ENCODE results near the gene RAB36.

Gene RAB36

DNA sequence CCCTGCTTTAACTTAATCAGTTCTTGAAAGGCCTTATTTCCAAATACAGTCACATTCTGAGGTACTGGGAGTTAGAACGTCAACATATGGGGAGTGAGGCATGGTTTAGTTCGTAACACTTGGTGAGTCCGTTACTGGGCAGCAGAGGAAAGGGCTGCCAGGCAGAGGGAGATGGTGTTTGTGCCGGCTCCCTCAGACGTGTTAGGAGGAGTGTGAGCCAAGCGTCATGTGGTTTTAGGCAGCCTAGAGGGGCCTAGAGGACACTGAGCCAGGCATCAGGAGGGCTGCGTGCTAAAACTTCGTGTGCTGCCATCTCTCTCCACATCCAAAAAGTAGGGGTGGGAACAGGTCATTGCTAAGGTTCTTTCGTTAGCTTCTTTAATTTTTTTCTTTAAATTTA lies 45.2 kb downstream of the RAB36 start:
- Histone ChIP-seq H3K9me2 (replicated peaks; ENCODE audit: control insufficient read depth, low read length) (no peaks in the 10 kb centered on the region), H3K9me3 (ENCODE audit: control insufficient read depth, insufficient read depth, low read length) (no peaks in the 10 kb centered on the region), H3K27ac (ENCODE audit: low read depth, low read length) (no peak overlapping the region), H3K4me2 (ENCODE audit: low read length) (no peak overlapping the region), H3F3A (ENCODE audit: control insufficient read depth, insufficient read depth) (no peaks in the 10 kb centered on the region), H3K27me3 (ENCODE audit: control insufficient read depth, low read length) (no peaks in the 10 kb centered on the region), H3K36me3 (ENCODE audit: control insufficient read depth, low read length) (peaks cover 65% of the 10 kb centered on the region), H3K79me2 (ENCODE audit: control insufficient read depth, low read length) (peaks cover 100% of the 10 kb centered on the region), H3K4me1 (ENCODE audit: control insufficient read depth, low read length) (peaks cover 28% of the 10 kb centered on the region), H3K4me3 (ENCODE audit: low read length) (no peak overlapping the region), H4K20me1 (ENCODE audit: control insufficient read depth, insufficient read depth, low read depth, low read length) (peaks cover 20% of the 10 kb centered on the region; the same call in 1 of the 2 replicates)
- no peak for TF ChIP-seq EZH2phosphoT487 (IDR thresholded peaks at IDR 0.05; ENCODE audit: borderline replicate concordance, low read length)
- TF ChIP-seq, protein P1, sequence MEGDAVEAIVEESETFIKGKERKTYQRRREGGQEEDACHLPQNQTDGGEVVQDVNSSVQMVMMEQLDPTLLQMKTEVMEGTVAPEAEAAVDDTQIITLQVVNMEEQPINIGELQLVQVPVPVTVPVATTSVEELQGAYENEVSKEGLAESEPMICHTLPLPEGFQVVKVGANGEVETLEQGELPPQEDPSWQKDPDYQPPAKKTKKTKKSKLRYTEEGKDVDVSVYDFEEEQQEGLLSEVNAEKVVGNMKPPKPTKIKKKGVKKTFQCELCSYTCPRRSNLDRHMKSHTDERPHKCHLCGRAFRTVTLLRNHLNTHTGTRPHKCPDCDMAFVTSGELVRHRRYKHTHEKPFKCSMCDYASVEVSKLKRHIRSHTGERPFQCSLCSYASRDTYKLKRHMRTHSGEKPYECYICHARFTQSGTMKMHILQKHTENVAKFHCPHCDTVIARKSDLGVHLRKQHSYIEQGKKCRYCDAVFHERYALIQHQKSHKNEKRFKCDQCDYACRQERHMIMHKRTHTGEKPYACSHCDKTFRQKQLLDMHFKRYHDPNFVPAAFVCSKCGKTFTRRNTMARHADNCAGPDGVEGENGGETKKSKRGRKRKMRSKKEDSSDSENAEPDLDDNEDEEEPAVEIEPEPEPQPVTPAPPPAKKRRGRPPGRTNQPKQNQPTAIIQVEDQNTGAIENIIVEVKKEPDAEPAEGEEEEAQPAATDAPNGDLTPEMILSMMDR (IDR thresholded peaks at IDR 0.05; ENCODE audit: low read depth, low read length, poor library complexity, severe bottlenecking) = no peak

DNA sequence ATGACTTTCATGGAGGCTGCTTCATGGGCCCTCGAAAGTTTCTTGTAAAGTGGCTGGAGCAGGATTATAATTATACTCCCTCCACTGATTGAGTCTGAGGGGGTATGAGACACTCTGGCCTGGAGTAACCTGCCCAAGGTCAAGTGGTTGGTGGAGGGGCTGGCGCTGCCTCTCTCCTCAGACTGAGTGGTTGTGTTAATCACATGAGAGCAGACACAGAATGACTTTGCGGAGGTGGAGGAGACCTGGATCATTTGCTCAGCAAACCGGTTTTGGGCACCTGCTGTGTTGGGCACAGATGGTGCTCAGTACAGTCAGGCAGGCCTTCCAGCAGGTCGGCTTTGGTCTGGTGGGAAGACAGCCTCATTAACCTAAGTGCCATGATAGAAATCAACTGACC lies 46.9 kb downstream of the RAB36 start:
- no peak overlapping the region for H3K4me3 ChIP-seq (ENCODE audit: low read length)
- H3K79me2 ChIP-seq (ENCODE audit: control insufficient read depth, low read length) = peaks cover 99% of the 10 kb centered on the region
- H3K27me3 ChIP-seq (ENCODE audit: control insufficient read depth, low read length) = no peaks in the 10 kb centered on the region
- TF ChIP-seq, protein P1 (IDR thresholded peaks at IDR 0.05; ENCODE audit: low read depth, low read length, poor library complexity, severe bottlenecking) = no peak
- TF ChIP-seq EZH2phosphoT487 (IDR thresholded peaks at IDR 0.05; ENCODE audit: borderline replicate concordance, low read length) = no peak
- H4K20me1 ChIP-seq (ENCODE audit: control insufficient read depth, insufficient read depth, low read depth, low read length) = peaks cover 20% of the 10 kb centered on the region; the same call in 1 of the 2 replicates
- no peak overlapping the region for H3K27ac ChIP-seq (ENCODE audit: low read depth, low read length)
- H3K9me3 ChIP-seq (ENCODE audit: control insufficient read depth, insufficient read depth, low read length) = no peaks in the 10 kb centered on the region
- H3K9me2 ChIP-seq (replicated peaks; ENCODE audit: control insufficient read depth, low read length) = no peaks in the 10 kb centered on the region
- no peak overlapping the region for H3K4me2 ChIP-seq (ENCODE audit: low read length)
- H3K36me3 ChIP-seq (ENCODE audit: control insufficient read depth, low read length) = peaks cover 57% of the 10 kb centered on the region
- H3F3A ChIP-seq (ENCODE audit: control insufficient read depth, insufficient read depth) = no peaks in the 10 kb centered on the region
- peaks cover 12% of the 10 kb centered on the region for H3K4me1 ChIP-seq (ENCODE audit: control insufficient read depth, low read length)

DNA sequence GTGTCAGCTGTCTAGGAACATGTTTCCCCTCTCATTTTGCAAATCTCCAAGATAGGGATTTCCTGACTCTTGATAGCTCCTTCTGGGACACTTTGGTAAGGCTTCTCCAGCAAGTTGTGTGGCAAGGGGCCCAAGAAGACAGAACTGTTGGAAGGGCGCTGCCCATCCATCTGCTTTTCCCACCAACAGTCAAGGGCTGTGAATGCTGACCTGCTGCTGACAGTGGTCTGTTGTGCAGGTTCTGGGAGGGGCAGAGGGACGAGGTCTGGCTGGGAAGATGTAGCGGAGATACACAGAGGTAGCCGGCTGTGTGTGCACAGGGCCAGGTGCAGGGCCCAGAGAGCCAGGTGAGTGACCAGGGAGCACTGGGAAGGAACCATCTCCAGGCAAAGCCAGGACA lies 47.3 kb downstream of the RAB36 start:
- Histone ChIP-seq H3K9me3 (ENCODE audit: control insufficient read depth, insufficient read depth, low read length) (no peaks in the 10 kb centered on the region), H3K27me3 (ENCODE audit: control insufficient read depth, low read length) (no peaks in the 10 kb centered on the region), H3K4me3 (ENCODE audit: low read length) (no peak overlapping the region), H4K20me1 (ENCODE audit: control insufficient read depth, insufficient read depth, low read depth, low read length) (peaks cover 20% of the 10 kb centered on the region; the same call in 1 of the 2 replicates), H3K9me2 (replicated peaks; ENCODE audit: control insufficient read depth, low read length) (no peaks in the 10 kb centered on the region), H3K79me2 (ENCODE audit: control insufficient read depth, low read length) (peaks cover 99% of the 10 kb centered on the region), H3F3A (ENCODE audit: control insufficient read depth, insufficient read depth) (no peaks in the 10 kb centered on the region), H3K4me1 (ENCODE audit: control insufficient read depth, low read length) (peaks cover 9% of the 10 kb centered on the region), H3K36me3 (ENCODE audit: control insufficient read depth, low read length) (peaks cover 52% of the 10 kb centered on the region), H3K4me2 (ENCODE audit: low read length) (no peak overlapping the region), H3K27ac (ENCODE audit: low read depth, low read length) (no peak overlapping the region)
- TF ChIP-seq, protein P1 (IDR thresholded peaks at IDR 0.05; ENCODE audit: low read depth, low read length, poor library complexity, severe bottlenecking) = no peak
- no peak for TF ChIP-seq EZH2phosphoT487 (IDR thresholded peaks at IDR 0.05; ENCODE audit: borderline replicate concordance, low read length)
